B cell (primary cell): Measurements from ENCODE around the gene SEPTIN1. TPM values are rescaled to one million over a fixed set of nuclear protein-coding genes. Genes with fewer than 3 reads are reported as not detected.

Experiments used
- ATAC-seq: fragments of 200-7000 bp; cut with Tn5 transposase; one replicate; pipeline ENCODE4 v1.10.0; 2021; ENCODE audit warnings: low read depth, mild to moderate bottlenecking, moderate number of reproducible peaks, moderate library complexity
- CTCF ChIA-PET: fragments of 350-600 bp; sonication (Branson Sonifier 250); formaldehyde crosslinking; loops from one replicate; lab custom pipeline; 2021; ENCODE audit warnings: antibody characterized with exemption, inconsistent platforms; lab: Charles Lee
- POLR2A ChIA-PET: fragments of 350-600 bp; sonication (Branson Sonifier 250); formaldehyde crosslinking; loops from one replicate; lab custom pipeline; 2021; ENCODE audit warnings: antibody characterized with exemption; lab: Charles Lee
- DNase-seq: peaks from one replicate; pipeline ENCODE4 v3.0.0; 2013
- H2AFZ ChIP-seq: 2 replicates; pipeline ENCODE4 v1.6.1; 2012; ENCODE audit warnings: mild to moderate bottlenecking, low read depth, low read length; ENCODE audit not compliant: insufficient read depth, poor library complexity, severe bottlenecking
- H3K27ac ChIP-seq, 2 donors: 1 replicate in 1 of 2; 2 replicates in 1 of 2; pipeline ENCODE4 v1.5.1; 2012 to 2013; ENCODE audit warnings: low read length in 2 of 2, mild to moderate bottlenecking in 2 of 2, moderate library complexity in 1 of 2
- H3K27me3 ChIP-seq, 4 experiments: fragments of 200-600 bp in 1 of 4; sonication (generic) in 1 of 4; replicated peaks in 1 of 4; 1 replicate in 2 of 4; 2 replicates in 2 of 4; pipeline versions ENCODE4 v1.6.1 to v1.7.0; 2013 to 2016; ENCODE audit warnings: low read length in 3 of 4, mild to moderate bottlenecking in 2 of 4, mixed read lengths in 1 of 4, moderate library complexity in 1 of 4; ENCODE audit not compliant: insufficient read depth in 4 of 4, control insufficient read depth in 3 of 4; ENCODE audit errors: control extremely low read depth in 1 of 4
- H3K36me3 ChIP-seq, 2 experiments: replicated peaks in 1 of 2; 1 replicate in 1 of 2; 2 replicates in 1 of 2; pipeline versions ENCODE4 v1.6.1 to v1.7.1; 2013; ENCODE audit warnings: low read length in 1 of 2; ENCODE audit not compliant: insufficient read depth in 2 of 2, control insufficient read depth in 1 of 2; ENCODE audit errors: control extremely low read depth in 1 of 2, extremely low read depth in 1 of 2
- H3K4me1 ChIP-seq, 2 donors: fragments of 200-600 bp in 1 of 2; sonication (generic) in 1 of 2; 1 replicate in 1 of 2; 2 replicates in 1 of 2; pipeline versions ENCODE4 v1.5.1 to v1.6.1; 2013 to 2017; ENCODE audit warnings: low read length in 2 of 2; ENCODE audit not compliant: control insufficient read depth in 2 of 2, insufficient read depth in 2 of 2
- H3K4me2 ChIP-seq: replicated peaks from 2 replicates; pipeline ENCODE3; 2012; ENCODE audit warnings: mild to moderate bottlenecking, low read depth, low read length; ENCODE audit not compliant: poor library complexity, severe bottlenecking
- H3K4me3 ChIP-seq, 5 experiments: fragments of 200-600 bp in 1 of 5; sonication (generic) in 1 of 5; 1 replicate in 3 of 5; 2 replicates in 2 of 5; pipeline versions ENCODE4 v1.5.1 to v1.7.0; 2011 to 2016; ENCODE audit warnings: low read length in 4 of 5, mild to moderate bottlenecking in 4 of 5, low read depth in 2 of 5, control low read depth in 1 of 5, moderate library complexity in 1 of 5; ENCODE audit not compliant: insufficient read depth in 1 of 5; ENCODE audit errors: control extremely low read depth in 1 of 5, extremely low read depth in 1 of 5
- H3K79me2 ChIP-seq: fragments of 200-600 bp; sonication (generic); one replicate; pipeline ENCODE4 v1.6.0; 2016; ENCODE audit warnings: low read length; ENCODE audit not compliant: control insufficient read depth, insufficient read depth
- H3K9ac ChIP-seq: fragments of 200-600 bp; sonication (generic); 2 replicates; pipeline ENCODE4 v1.6.1; 2017; ENCODE audit warnings: mild to moderate bottlenecking, low read length, moderate library complexity
- H3K9me3 ChIP-seq, 3 donors: one replicate each; pipeline versions ENCODE4 v1.6.1 to v1.7.1; 2013; ENCODE audit warnings: low read length in 2 of 3; ENCODE audit not compliant: control insufficient read depth in 2 of 3, insufficient read depth in 1 of 3; ENCODE audit errors: control extremely low read depth in 1 of 3
- H4K20me1 ChIP-seq: 2 replicates; pipeline ENCODE4 v1.6.0; 2012; ENCODE audit warnings: mild to moderate bottlenecking, low read length; ENCODE audit not compliant: insufficient read depth, control insufficient read depth, poor library complexity, severe bottlenecking
- H3K27ac Mint-ChIP-seq: one replicate; pipeline ENCODE4 v1.8.0; 2021; ENCODE audit warnings: mixed read lengths
- H3K27me3 Mint-ChIP-seq: one replicate; pipeline ENCODE4 v1.8.0; 2021; ENCODE audit warnings: mixed read lengths
- H3K4me1 Mint-ChIP-seq: one replicate; pipeline ENCODE4 v1.8.0; 2021; ENCODE audit warnings: mixed read lengths
- H3K4me3 Mint-ChIP-seq: one replicate; pipeline ENCODE4 v1.8.0; 2021; ENCODE audit warnings: mixed read lengths
- H3K9me3 Mint-ChIP-seq: one replicate; pipeline ENCODE4 v1.8.0; 2022; ENCODE audit warnings: mixed read lengths; ENCODE audit not compliant: insufficient read depth
- EZH2 ChIP-seq: IDR thresholded peaks from 2 replicates; pipeline ENCODE4 v1.6.1; 2012; ENCODE audit warnings: borderline replicate concordance, low read depth, mild to moderate bottlenecking, moderate library complexity, low read length; ENCODE audit not compliant: insufficient read depth, poor library complexity, severe bottlenecking
- WGBS: methylation state at CpG from one replicate; pipeline ENCODE4 v1.1.5; 2013; ENCODE audit warnings: missing lambda C conversion rate; ENCODE audit not compliant: insufficient coverage; 5-methylcytosine and 5-hydroxymethylcytosine counted together
- intact Hi-C: fragments of 100-400 bp; cut with micrococcal nuclease; formaldehyde crosslinking; loops from one replicate; pipeline ENCODE4 v1.10.0; 2022
- polyA plus RNA-seq: library from polyadenylated mRNA; depleted of rRNA; stranded (reverse); fragments of >200 nt; gene quantifications from 2 replicates; pipeline ENCODE4 v1.2.3, GENCODE V29; 2012
- total RNA-seq, 2 donors: library from RNA; stranded (reverse); fragments of 120-200 nt in 1 of 2; gene quantifications; 1 replicate in 1 of 2; 2 replicates in 1 of 2; pipeline versions ENCODE4 v1.2.3 to v1.2.4, GENCODE V29; 2013 to 2022
- TF ChIP-seq, protein P1 (sequence below): fragments of 200-600 bp; IDR thresholded peaks from one replicate; pipeline ENCODE4 v1.8.0; 2022; ENCODE audit warnings: antibody characterized with exemption, mild to moderate bottlenecking

The SEPTIN1 gene
- total and polyA plus RNA-seq, 2 donors (not counting 1 experiment from before 2014, with no cell fraction given), result 154 to 302 TPM

DNA sequence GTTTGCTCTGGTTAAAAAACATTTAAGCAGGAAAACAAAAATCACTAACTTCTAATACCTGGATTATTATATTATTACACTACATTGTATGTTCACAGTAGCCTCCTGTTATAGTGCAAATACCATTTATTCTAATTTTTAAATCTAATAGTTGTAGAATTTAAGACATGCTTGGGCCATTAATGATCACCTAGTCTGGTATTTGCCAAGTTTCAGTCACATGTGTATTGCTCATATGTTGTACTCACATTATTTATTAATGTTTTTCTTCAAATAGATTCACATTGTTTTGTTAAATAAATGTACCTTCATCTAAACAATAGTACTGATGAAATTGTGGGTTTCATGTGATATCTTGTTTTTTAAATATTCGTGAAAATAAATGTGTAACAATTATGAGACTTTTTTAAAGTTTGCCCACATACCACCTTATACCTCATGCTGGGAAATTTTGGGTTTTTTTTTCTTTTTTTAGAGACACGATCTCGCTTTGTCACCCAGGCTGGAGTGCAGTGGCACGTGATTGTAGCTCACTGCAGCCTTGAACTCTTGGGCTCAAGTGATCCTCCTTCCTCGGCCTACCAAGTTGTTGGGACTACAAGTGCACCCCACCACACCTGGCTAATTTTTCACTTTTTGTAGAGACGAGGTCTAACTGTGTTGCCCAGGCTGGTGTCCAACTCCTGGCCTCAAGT lies 30.9 kb upstream of the SEPTIN1 start:
- Histone ChIP-seq H3K36me3 (peaks cover 0 to 7% of the 10 kb centered on the region in 2 experiments), H3K4me1 (peaks cover 13 to 21% of the 10 kb centered on the region in 2 donors), H3K9me3 (no peaks in the 10 kb centered on the region), H3K79me2 (peaks cover 21% of the 10 kb centered on the region), H3K4me2 (no peak overlapping the region), H3K9ac (no peak overlapping the region), H4K20me1 (no peaks in the 10 kb centered on the region), H3K4me3 (no peak overlapping the region), H2AFZ (no peak overlapping the region), H3K27me3 (no peaks in the 10 kb centered on the region), H3K27ac (no peak overlapping the region)
- Mint-ChIP-seq H3K27ac (no peak overlapping the region), H3K27me3 (no peaks in the 10 kb centered on the region), H3K9me3 (no peaks in the 10 kb centered on the region), H3K4me3 (no peak overlapping the region), H3K4me1 (peaks cover 17% of the 10 kb centered on the region)
- ChIA-PET POLR2A (no interaction called here), CTCF (interaction anchor here (1.2 to 1.3 kb wide), 2 partner anchors 17 to 185 kb away, joined by 4 to 5 read pairs; partner anchors contain the start of gene DCTPP1)
- TF ChIP-seq EZH2, result no peak
- TF ChIP-seq, protein P1, sequence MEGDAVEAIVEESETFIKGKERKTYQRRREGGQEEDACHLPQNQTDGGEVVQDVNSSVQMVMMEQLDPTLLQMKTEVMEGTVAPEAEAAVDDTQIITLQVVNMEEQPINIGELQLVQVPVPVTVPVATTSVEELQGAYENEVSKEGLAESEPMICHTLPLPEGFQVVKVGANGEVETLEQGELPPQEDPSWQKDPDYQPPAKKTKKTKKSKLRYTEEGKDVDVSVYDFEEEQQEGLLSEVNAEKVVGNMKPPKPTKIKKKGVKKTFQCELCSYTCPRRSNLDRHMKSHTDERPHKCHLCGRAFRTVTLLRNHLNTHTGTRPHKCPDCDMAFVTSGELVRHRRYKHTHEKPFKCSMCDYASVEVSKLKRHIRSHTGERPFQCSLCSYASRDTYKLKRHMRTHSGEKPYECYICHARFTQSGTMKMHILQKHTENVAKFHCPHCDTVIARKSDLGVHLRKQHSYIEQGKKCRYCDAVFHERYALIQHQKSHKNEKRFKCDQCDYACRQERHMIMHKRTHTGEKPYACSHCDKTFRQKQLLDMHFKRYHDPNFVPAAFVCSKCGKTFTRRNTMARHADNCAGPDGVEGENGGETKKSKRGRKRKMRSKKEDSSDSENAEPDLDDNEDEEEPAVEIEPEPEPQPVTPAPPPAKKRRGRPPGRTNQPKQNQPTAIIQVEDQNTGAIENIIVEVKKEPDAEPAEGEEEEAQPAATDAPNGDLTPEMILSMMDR, result no peak
- ATAC-seq (no peak), DNase-seq (no peak)
- 92% methylated on average over 4 of the region's 6 CpGs for WGBS
- intact Hi-C loops, result no loop called here
